HFFc6 (cell line): Measurements from ENCODE around the gene CIRBP. TPM values are rescaled to one million over a fixed set of nuclear protein-coding genes. Genes with fewer than 3 reads are reported as not detected.

Experiments used
- DNase-seq: peaks from one replicate; pipeline ENCODE4 v3.0.0-alpha.2; 2018
- H3K27ac Mint-ChIP-seq: 2 replicates; pipeline ENCODE4 v1.8.0; 2020; ENCODE audit warnings: mild to moderate bottlenecking, mixed read lengths
- H3K27me3 Mint-ChIP-seq: 2 replicates; pipeline ENCODE4 v1.8.0; 2021; ENCODE audit warnings: mild to moderate bottlenecking, moderate library complexity, mixed read lengths; ENCODE audit not compliant: insufficient read depth
- H3K36me3 Mint-ChIP-seq: 2 replicates; pipeline ENCODE4 v1.8.0; 2021; ENCODE audit warnings: low read depth, mixed read lengths
- H3K4me1 Mint-ChIP-seq: 2 replicates; pipeline ENCODE4 v1.8.0; 2020; ENCODE audit warnings: low read depth, mixed read lengths
- H3K4me3 Mint-ChIP-seq: 2 replicates; pipeline ENCODE4 v1.8.0; 2020; ENCODE audit warnings: mild to moderate bottlenecking, moderate library complexity, mixed read lengths
- H3K9me3 Mint-ChIP-seq: 2 replicates; pipeline ENCODE4 v1.8.0; 2020; ENCODE audit warnings: mild to moderate bottlenecking, mixed read lengths
- total RNA-seq, 6 experiments: library from RNA; stranded (reverse); fragmentation: NEBNext Ultra II Directional; extraction: Animal tissue kit (Norgen Biotek cat#: 25700); gene quantifications; 2 replicates in 1 of 6; 3 replicates in 5 of 6; pipeline ENCODE4 v1.2.3, GENCODE V29; 2021
- TF ChIP-seq, protein P1 (sequence below): fragments of 200-600 bp; sonication (generic); IDR thresholded peaks from 2 replicates; pipeline ENCODE4 v1.5.0; 2021; ENCODE audit warnings: antibody characterized with exemption, mild to moderate bottlenecking

CIRBP gene
- total RNA-seq, 6 experiments from 2014 or later, result 160 to 243 (median 190) TPM

DNA sequence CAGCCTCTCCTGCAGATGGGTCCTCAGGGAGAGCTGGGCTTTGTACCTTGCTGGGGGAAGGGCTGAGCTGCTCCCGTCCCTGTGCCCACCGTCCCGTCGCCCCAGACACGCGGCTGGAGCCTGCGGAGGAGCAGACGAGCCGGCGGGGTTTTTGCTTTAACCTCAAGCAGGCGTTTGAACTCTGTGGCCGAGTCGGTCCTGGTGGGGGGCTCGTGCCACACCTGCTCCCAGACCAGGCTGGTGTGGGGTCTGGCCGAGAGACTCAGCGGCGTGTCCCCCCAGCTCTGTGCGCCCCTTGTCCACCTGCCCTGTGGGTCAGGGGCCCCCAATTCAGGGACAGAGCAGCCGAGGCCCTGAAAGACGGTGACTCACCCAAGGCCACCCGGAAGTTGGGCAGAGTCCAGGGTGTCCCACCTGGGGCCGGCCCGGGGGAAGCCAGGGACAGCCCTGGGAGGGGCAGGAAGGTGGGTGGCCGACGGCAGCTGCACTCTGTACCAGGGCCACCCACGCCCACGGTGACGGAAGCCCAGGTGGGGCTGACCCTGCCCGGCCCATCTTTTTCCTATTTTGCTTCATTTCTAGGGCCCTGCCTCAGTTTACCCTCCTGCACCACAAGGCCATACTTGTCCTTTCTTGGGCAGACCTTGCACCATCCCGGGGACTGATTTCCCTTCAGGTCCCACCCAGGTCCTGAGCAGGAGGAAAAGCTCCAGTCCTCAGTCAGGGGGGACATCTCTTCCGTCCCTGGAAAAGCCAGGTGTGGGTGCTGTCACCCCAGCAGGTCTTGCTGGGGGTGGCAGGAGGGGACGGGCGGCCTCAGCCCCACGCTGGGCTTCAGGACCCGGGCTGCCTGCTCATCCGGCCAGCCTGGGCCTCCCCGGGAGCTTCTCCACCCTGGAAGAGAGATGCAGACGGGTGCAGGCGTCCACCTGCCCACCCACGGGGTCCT, 21.8 kb downstream of the CIRBP start:
- no peak overlapping the region for H3K27ac Mint-ChIP-seq
- no peak overlapping the region for H3K4me3 Mint-ChIP-seq
- no peaks in the 10 kb centered on the region for H3K4me1 Mint-ChIP-seq
- TF ChIP-seq, protein P1, sequence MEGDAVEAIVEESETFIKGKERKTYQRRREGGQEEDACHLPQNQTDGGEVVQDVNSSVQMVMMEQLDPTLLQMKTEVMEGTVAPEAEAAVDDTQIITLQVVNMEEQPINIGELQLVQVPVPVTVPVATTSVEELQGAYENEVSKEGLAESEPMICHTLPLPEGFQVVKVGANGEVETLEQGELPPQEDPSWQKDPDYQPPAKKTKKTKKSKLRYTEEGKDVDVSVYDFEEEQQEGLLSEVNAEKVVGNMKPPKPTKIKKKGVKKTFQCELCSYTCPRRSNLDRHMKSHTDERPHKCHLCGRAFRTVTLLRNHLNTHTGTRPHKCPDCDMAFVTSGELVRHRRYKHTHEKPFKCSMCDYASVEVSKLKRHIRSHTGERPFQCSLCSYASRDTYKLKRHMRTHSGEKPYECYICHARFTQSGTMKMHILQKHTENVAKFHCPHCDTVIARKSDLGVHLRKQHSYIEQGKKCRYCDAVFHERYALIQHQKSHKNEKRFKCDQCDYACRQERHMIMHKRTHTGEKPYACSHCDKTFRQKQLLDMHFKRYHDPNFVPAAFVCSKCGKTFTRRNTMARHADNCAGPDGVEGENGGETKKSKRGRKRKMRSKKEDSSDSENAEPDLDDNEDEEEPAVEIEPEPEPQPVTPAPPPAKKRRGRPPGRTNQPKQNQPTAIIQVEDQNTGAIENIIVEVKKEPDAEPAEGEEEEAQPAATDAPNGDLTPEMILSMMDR, result no peak
- H3K27me3 Mint-ChIP-seq, result peaks cover 16% of the 10 kb centered on the region
- no peak for DNase-seq
- no peaks in the 10 kb centered on the region for H3K36me3 Mint-ChIP-seq
- no peaks in the 10 kb centered on the region for H3K9me3 Mint-ChIP-seq

DNA sequence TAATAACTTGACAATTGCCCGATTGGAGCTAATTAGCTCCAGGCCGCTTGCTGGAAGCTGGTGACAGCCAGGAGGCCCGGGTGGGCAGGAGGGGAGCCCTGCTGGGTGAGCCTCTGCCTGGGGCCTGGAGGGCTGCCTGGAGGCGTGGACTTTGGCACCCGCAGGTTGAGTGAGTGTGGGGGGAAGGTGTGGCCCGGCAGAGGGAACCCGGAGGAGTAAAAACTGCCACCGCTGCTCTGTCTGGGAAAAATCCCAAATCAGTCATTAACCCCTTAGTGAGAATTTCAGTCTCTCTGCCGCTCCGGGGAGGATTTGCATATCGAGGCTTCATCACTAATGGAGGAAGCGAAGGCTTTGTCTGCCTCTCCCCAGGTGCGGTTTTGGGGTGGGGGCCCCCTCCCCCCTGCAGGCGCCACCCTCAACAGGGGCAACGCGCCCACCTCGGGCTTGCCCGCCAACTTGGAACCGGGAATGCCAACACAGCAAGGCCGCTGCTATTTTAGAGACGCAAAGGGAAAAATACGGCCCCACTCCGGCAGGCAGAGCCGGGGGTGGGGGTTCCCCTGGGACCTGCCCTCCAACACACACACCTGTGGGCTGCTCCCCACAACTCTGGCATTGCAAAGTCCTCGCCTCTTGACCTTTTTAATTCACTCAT, 22.8 kb downstream of the CIRBP start:
- TF ChIP-seq, protein P1, result no peak
- no peak overlapping the region for H3K27ac Mint-ChIP-seq
- no peaks in the 10 kb centered on the region for H3K4me1 Mint-ChIP-seq
- H3K27me3 Mint-ChIP-seq, result peaks cover 13% of the 10 kb centered on the region
- no peak overlapping the region for H3K4me3 Mint-ChIP-seq
- no peaks in the 10 kb centered on the region for H3K36me3 Mint-ChIP-seq
- DNase-seq, result no peak
- H3K9me3 Mint-ChIP-seq, result no peaks in the 10 kb centered on the region

GRCh38 chr19:1292419-1293151, 23.5 kb downstream of the CIRBP start:
- H3K4me1 Mint-ChIP-seq, result no peaks in the 10 kb centered on the region
- peaks cover 13% of the 10 kb centered on the region for H3K27me3 Mint-ChIP-seq
- H3K4me3 Mint-ChIP-seq, result no peak overlapping the region
- TF ChIP-seq, protein P1, result no peak
- DNase-seq, result no peak
- no peaks in the 10 kb centered on the region for H3K9me3 Mint-ChIP-seq
- no peaks in the 10 kb centered on the region for H3K36me3 Mint-ChIP-seq
- H3K27ac Mint-ChIP-seq, result no peak overlapping the region

DNA sequence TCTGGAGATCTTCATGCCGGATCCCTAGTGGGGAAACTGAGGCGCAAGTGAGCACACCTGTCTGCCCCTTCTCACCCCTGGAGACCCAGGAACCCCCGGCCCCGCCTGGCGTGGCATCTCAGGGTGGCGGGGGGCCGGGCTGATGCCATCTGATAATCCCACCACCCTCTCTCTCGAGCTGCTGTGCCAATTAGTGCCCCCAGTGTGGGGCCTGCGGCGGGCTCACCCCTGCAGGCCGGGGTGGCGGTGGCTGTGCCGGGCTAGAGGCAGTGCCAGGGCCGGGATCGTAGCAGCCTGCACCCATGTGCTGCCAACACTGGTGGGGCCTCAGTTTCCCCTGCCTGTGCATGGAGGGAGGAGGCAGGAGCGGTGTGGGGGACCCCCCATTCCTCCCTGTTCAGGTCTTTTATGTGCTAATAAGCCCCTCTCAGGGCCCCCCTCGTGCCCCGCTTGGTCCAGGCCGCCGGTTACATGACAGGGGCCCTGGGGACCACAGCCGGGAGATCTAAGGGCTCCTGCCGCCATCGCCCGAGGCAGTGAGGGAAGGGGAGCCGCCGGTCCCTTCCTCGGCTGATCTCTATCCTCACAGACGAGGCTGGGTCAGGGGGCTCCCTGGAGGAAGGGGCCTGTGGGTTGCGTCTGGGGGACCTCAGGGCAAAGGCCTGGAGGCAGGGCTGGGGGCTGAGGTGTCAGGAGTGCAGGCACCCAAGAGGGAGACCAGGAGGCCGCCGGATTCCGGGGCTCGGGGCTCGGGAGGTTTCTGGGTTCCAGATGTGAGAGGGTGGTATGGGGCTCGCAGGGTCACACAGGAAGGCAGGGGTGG, 24.9 kb downstream of the CIRBP start:
- Mint-ChIP-seq H3K4me3 (no peak overlapping the region), H3K4me1 (no peaks in the 10 kb centered on the region), H3K36me3 (no peaks in the 10 kb centered on the region), H3K27ac (no peak overlapping the region), H3K27me3 (peaks cover 10% of the 10 kb centered on the region), H3K9me3 (no peaks in the 10 kb centered on the region)
- TF ChIP-seq, protein P1, result no peak
- DNase-seq, result no peak

DNA sequence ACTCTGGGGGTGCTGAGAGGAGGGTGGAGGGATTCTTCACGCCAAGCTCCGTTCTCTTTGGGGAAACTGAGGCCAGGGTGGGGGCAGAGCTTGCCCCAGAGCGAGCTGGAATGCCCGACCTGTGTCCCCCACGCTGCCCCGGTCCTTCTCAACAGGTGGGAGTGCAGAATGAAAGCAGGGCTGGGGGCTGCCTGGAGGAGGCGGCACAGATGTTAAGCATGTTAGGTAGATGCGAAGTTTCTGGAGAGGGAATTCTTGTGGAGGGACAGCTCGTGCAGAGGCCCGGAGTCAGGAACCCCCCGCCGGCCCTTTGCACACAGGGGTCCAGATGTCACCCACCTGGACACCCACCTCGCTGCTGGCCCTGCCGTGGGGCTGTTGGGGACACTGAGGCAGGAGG, 25.6 kb downstream of the CIRBP start:
- H3K27me3 Mint-ChIP-seq, result peaks cover 7% of the 10 kb centered on the region
- no peaks in the 10 kb centered on the region for H3K9me3 Mint-ChIP-seq
- no peak overlapping the region for H3K4me3 Mint-ChIP-seq
- DNase-seq, result no peak
- H3K27ac Mint-ChIP-seq, result no peak overlapping the region
- TF ChIP-seq, protein P1, result no peak
- H3K36me3 Mint-ChIP-seq, result no peaks in the 10 kb centered on the region
- no peaks in the 10 kb centered on the region for H3K4me1 Mint-ChIP-seq
